WI38 (cell line): ENCODE data around the gene ZNF398.

Source experiments
- H3K4me3 ChIP-seq: 2 replicates; pipeline ENCODE4 v1.5.1; 2011; ENCODE audit warnings: low read depth, mild to moderate bottlenecking, control low read depth, low read length
- TF ChIP-seq, protein P1 (sequence below): IDR thresholded peaks from 2 replicates; pipeline ENCODE4 v1.5.1; 2012; ENCODE audit warnings: low read depth, mild to moderate bottlenecking, control low read depth, low read length

The ZNF398 gene

GRCh38 chr7:149209518-149210269, 62.4 kb downstream of the ZNF398 start:
- TF ChIP-seq, protein P1, sequence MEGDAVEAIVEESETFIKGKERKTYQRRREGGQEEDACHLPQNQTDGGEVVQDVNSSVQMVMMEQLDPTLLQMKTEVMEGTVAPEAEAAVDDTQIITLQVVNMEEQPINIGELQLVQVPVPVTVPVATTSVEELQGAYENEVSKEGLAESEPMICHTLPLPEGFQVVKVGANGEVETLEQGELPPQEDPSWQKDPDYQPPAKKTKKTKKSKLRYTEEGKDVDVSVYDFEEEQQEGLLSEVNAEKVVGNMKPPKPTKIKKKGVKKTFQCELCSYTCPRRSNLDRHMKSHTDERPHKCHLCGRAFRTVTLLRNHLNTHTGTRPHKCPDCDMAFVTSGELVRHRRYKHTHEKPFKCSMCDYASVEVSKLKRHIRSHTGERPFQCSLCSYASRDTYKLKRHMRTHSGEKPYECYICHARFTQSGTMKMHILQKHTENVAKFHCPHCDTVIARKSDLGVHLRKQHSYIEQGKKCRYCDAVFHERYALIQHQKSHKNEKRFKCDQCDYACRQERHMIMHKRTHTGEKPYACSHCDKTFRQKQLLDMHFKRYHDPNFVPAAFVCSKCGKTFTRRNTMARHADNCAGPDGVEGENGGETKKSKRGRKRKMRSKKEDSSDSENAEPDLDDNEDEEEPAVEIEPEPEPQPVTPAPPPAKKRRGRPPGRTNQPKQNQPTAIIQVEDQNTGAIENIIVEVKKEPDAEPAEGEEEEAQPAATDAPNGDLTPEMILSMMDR = peak; percentile 69
- H3K4me3 ChIP-seq = no peak overlapping the region

DNA sequence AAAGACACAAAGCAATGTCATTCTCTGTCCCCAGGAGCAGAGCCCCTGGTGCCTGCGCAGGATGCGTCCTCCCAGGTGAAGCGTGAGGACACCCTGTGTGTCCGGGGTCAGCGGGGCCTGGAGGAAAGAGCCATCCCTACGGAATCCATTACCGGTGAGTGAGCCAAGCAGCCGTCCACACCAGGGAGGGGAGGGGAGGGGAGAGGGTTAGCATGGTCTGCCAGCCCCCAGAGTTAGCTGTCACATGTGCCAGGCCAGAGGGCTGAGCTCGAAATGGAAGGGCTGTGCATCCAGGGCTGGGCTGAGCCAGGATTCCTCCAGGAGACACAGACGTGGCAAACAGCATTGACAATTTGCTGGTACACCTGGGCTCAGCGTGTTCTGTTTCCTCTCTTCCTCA, 63.3 kb downstream of the ZNF398 start:
- H3K4me3 ChIP-seq = no peak overlapping the region
- TF ChIP-seq, protein P1 = no peak

GRCh38 chr7:149214020-149214720, 66.9 kb downstream of the ZNF398 start:
- H3K4me3 ChIP-seq = no peak overlapping the region
- TF ChIP-seq, protein P1 = no peak

DNA sequence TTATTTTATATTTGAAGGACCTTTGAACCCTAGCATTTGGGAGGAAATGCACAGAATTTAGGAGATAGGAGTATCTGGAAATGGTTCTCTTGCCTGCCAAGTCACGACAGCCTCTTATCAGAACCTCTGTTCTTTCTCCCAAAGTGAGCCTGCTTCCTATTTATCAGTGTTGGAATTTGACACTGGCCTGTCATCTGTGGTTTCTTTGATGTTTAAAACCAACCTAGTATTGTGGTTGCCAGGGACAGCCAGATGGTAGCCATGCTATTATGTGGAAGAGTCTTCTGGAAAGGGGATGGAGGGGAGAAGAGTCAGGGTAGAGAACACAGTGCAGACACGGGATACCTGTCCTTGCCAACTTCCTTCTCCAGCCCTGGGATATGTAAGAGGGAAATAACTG, 69.1 kb downstream of the ZNF398 start:
- TF ChIP-seq, protein P1 = no peak
- no peak overlapping the region for H3K4me3 ChIP-seq

DNA sequence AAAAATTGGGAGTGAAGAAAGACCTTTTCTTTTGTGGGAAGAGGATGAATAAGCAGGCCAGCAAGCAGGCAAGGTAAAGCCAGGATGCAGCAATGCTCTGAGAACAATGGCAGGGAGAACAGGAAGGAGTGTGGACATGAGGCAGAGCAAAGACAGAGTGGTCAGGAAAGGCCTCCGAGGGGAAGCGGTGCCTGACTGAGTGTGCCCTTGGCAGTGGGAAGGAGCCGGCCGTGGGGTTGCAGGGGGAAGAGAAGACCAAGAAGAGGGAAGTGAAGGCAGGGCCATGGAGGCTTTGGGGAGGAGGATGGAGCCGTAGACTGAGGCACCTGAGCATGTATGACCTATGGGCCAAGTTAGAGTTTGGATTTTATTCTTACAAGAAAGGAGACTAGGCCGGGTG, 70.3 kb downstream of the ZNF398 start:
- H3K4me3 ChIP-seq = no peak overlapping the region
- TF ChIP-seq, protein P1 = no peak

GRCh38 chr7:149218469-149219420, 71.5 kb downstream of the ZNF398 start:
- H3K4me3 ChIP-seq = no peak overlapping the region
- TF ChIP-seq, protein P1 = no peak
